DOHH2 (cell line): Measurements from ENCODE around the gene ZNF879.

ENCODE experiments used
- H3F3A ChIP-seq: fragments of 200-600 bp; sonication (generic), shearing (Covaris generic); 2 replicates; pipeline ENCODE4 v1.6.0; 2016; ENCODE audit warnings: antibody characterized with exemption, mild to moderate bottlenecking; ENCODE audit not compliant: control insufficient read depth, insufficient read depth
- H3K27ac ChIP-seq: fragments of 200-600 bp; sonication (generic); 2 replicates; pipeline ENCODE4 v1.5.1; 2014; ENCODE audit warnings: low read depth, mild to moderate bottlenecking, low read length, moderate library complexity
- H3K27me3 ChIP-seq: fragments of 200-600 bp; sonication (generic); 2 replicates; pipeline ENCODE4 v1.6.1; 2014; ENCODE audit warnings: mild to moderate bottlenecking, low read length, mixed read lengths; ENCODE audit not compliant: control insufficient read depth
- H3K36me3 ChIP-seq: fragments of 200-600 bp; sonication (generic); 2 replicates; pipeline ENCODE4 v1.6.1; 2014; ENCODE audit warnings: mild to moderate bottlenecking, low read length, moderate library complexity, mixed read lengths; ENCODE audit not compliant: control insufficient read depth
- H3K4me1 ChIP-seq: fragments of 200-600 bp; sonication (generic); 2 replicates; pipeline ENCODE4 v1.6.1; 2014; ENCODE audit warnings: mild to moderate bottlenecking, low read length, mixed read lengths; ENCODE audit not compliant: control insufficient read depth
- H3K4me2 ChIP-seq: fragments of 200-600 bp; sonication (generic); 2 replicates; pipeline ENCODE4 v1.6.0; 2014; ENCODE audit warnings: mild to moderate bottlenecking, low read length, moderate library complexity
- H3K4me3 ChIP-seq: fragments of 200-600 bp; sonication (generic); 2 replicates; pipeline ENCODE4 v1.5.1; 2014; ENCODE audit warnings: mild to moderate bottlenecking, low read length, mixed read lengths
- H3K79me2 ChIP-seq: fragments of 200-600 bp; sonication (generic); 2 replicates; pipeline ENCODE4 v1.6.1; 2014; ENCODE audit warnings: mild to moderate bottlenecking, low read length, mixed read lengths; ENCODE audit not compliant: control insufficient read depth
- H3K9me2 ChIP-seq: fragments of 200-600 bp; sonication (generic); replicated peaks from 2 replicates; pipeline ENCODE4 v1.6.1; 2014; ENCODE audit warnings: mild to moderate bottlenecking, low read length, mixed read lengths; ENCODE audit not compliant: control insufficient read depth
- H3K9me3 ChIP-seq: fragments of 200-600 bp; sonication (generic); 2 replicates; pipeline ENCODE4 v1.6.1; 2014; ENCODE audit warnings: antibody characterized with exemption, low read length, mixed read lengths; ENCODE audit not compliant: control insufficient read depth, insufficient read depth
- H4K20me1 ChIP-seq: fragments of 200-600 bp; sonication (generic); 2 replicates; pipeline ENCODE4 v1.6.0; 2014; ENCODE audit warnings: low read depth, mild to moderate bottlenecking, antibody characterized with exemption, low read length, moderate library complexity; ENCODE audit not compliant: control insufficient read depth, insufficient read depth
- EZH2phosphoT487 ChIP-seq: fragments of 200-600 bp; sonication (generic); IDR thresholded peaks from 2 replicates; pipeline ENCODE4 v1.6.1; 2017; ENCODE audit warnings: borderline replicate concordance, mild to moderate bottlenecking, antibody characterized with exemption, low read length, moderate library complexity, mixed read lengths
- TF ChIP-seq, protein P1 (sequence below): fragments of 200-600 bp; sonication (generic); IDR thresholded peaks from one replicate; pipeline ENCODE4 v1.5.1; 2014; ENCODE audit warnings: antibody characterized with exemption, mild to moderate bottlenecking, low read depth, low read length; ENCODE audit not compliant: poor library complexity, severe bottlenecking

Gene ZNF879

DNA sequence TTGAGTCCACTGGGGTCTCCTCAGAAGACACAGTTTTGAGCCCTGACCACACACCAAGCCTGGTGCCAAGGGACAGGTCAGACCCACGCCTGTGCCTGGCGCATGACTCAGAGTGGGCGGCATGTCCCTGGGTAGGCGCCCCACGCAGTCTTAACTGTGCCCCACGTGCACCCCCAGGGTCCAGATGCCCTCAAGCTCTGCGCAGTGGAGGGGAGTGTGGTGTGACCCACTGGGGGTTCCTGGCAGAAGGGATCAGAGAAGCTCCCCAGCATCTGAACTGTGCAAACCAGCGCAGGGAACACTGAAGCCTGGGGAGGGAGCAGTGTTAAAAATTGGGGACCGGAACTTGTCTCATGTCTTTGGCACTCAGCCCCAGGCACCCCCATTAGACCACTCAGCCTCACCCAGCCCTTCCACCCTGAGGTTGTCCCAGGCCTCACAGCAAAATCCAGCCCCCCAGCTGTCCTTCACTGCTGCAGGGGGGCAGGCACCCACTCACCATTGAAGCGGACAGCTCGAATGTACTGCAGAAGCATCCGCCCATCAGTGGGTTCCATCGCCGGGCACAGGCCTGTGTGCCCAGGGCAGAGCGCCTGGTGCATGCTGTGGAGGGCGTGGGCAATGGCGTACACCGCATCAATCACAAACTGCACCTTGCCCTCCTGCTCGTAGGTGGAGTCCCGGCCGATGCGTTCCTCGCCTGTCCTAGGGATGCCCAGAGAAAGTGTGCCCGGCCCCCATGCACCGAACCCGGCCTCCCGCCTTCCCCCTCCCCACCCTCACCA is 35.0 kb upstream of the ZNF879 start:
- no peaks in the 10 kb centered on the region for H3F3A ChIP-seq
- H3K27ac ChIP-seq: no peak overlapping the region
- H3K9me3 ChIP-seq: peaks cover 18% of the 10 kb centered on the region; the same call in 1 of the 2 replicates
- H3K27me3 ChIP-seq: no peaks in the 10 kb centered on the region
- no peaks in the 10 kb centered on the region for H3K4me1 ChIP-seq
- TF ChIP-seq EZH2phosphoT487: no peak
- TF ChIP-seq, protein P1, sequence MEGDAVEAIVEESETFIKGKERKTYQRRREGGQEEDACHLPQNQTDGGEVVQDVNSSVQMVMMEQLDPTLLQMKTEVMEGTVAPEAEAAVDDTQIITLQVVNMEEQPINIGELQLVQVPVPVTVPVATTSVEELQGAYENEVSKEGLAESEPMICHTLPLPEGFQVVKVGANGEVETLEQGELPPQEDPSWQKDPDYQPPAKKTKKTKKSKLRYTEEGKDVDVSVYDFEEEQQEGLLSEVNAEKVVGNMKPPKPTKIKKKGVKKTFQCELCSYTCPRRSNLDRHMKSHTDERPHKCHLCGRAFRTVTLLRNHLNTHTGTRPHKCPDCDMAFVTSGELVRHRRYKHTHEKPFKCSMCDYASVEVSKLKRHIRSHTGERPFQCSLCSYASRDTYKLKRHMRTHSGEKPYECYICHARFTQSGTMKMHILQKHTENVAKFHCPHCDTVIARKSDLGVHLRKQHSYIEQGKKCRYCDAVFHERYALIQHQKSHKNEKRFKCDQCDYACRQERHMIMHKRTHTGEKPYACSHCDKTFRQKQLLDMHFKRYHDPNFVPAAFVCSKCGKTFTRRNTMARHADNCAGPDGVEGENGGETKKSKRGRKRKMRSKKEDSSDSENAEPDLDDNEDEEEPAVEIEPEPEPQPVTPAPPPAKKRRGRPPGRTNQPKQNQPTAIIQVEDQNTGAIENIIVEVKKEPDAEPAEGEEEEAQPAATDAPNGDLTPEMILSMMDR: no peak
- no peaks in the 10 kb centered on the region for H3K79me2 ChIP-seq
- no peaks in the 10 kb centered on the region for H3K36me3 ChIP-seq
- no peak overlapping the region for H3K4me3 ChIP-seq
- no peaks in the 10 kb centered on the region for H4K20me1 ChIP-seq
- H3K9me2 ChIP-seq: no peaks in the 10 kb centered on the region
- no peak overlapping the region for H3K4me2 ChIP-seq

DNA sequence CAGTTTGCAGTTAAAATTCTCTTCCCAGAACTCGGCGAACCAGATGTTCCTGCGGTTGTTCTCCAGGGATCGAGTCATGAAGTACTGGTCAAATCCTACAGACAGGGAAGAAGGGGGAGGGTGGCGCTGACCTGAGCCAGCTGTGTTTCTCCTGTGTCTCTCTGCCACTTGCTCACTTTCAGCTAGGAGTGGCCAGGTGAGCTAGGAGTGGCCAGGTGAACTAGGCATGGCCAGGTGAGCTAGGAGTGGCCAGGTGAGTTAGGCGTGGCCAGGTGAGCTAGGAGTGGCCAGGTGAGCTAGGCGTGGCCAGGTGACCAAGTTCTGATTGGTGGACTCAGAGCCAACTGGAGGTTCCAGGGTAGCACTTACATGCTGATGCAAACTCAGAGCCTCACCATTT is 34.3 kb upstream of the ZNF879 start:
- no peaks in the 10 kb centered on the region for H4K20me1 ChIP-seq
- H3K4me3 ChIP-seq: no peak overlapping the region
- H3K36me3 ChIP-seq: no peaks in the 10 kb centered on the region
- H3K9me2 ChIP-seq: no peaks in the 10 kb centered on the region
- no peak for TF ChIP-seq EZH2phosphoT487
- TF ChIP-seq, protein P1: no peak
- no peak overlapping the region for H3K4me2 ChIP-seq
- no peaks in the 10 kb centered on the region for H3K27me3 ChIP-seq
- no peaks in the 10 kb centered on the region for H3F3A ChIP-seq
- no peaks in the 10 kb centered on the region for H3K4me1 ChIP-seq
- H3K27ac ChIP-seq: no peak overlapping the region
- peaks cover 18% of the 10 kb centered on the region; the same call in 1 of the 2 replicates for H3K9me3 ChIP-seq
- H3K79me2 ChIP-seq: no peaks in the 10 kb centered on the region

DNA sequence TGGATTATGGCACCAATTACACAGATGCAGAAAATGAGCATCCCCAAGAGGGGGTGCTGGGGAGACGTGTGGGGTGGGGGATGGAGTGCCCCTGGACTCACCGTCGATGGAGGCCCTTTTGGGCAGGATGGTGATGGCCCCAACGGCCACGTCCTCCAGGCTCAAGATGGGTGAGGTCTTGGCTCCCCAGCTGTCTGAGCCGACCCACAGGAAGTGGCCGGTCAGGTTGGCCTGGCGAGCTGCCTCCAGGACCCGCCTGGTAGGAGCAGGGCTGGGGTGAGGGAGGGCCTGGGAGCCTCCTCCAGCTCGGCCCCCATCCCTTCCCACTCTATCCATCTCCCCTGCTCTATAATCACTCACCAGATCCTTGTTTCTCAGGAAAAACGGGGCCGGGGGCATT is 33.1 kb upstream of the ZNF879 start:
- H3K79me2 ChIP-seq: no peaks in the 10 kb centered on the region
- TF ChIP-seq EZH2phosphoT487: no peak
- TF ChIP-seq, protein P1: no peak
- H3K9me3 ChIP-seq: peaks cover 13% of the 10 kb centered on the region; the same call in 1 of the 2 replicates
- no peaks in the 10 kb centered on the region for H3F3A ChIP-seq
- H3K36me3 ChIP-seq: no peaks in the 10 kb centered on the region
- no peak overlapping the region for H3K4me2 ChIP-seq
- H4K20me1 ChIP-seq: no peaks in the 10 kb centered on the region
- H3K4me1 ChIP-seq: no peaks in the 10 kb centered on the region
- H3K27ac ChIP-seq: no peak overlapping the region
- H3K27me3 ChIP-seq: no peaks in the 10 kb centered on the region
- no peaks in the 10 kb centered on the region for H3K9me2 ChIP-seq
- H3K4me3 ChIP-seq: no peak overlapping the region
